DMS153 (cell line): Measurements from ENCODE around the gene ATAD1.
A peak's percentile ranks its signal among the peaks of the same experiment; 100 is the strongest.
"Not testable (repeated sequence)": the region's sequence is repeated elsewhere in the genome, so short reads cannot be mapped to it uniquely, and the experiment has no call there.

Experiments used
- DNase-seq: peaks from one replicate; lab custom pipeline; 2025; lab: John Stamatoyannopoulos, UW

ATAD1 gene

GRCh38 chr10:87817609-87818504, at the start of gene ATAD1:
Gene ATAD1, minus strand, starts transcription at chr10:87818226. Its CDS starts 3,627 bp downstream, at chr10:87814599.
- peak; percentile 76 for DNase-seq

- no peak for DNase-seq
Observed at GRCh38 chr10:87867453-87867852, 49.4 kb upstream of the ATAD1 start.

- DNase-seq = no peak
Observed at GRCh38 chr10:87866412-87866974, 48.5 kb upstream of the ATAD1 start.

GRCh38 chr10:87865241-87865881, 47.3 kb upstream of the ATAD1 start:
- DNase-seq = no peak

- no peak for DNase-seq
Observed at GRCh38 chr10:87864496-87865059, 46.6 kb upstream of the ATAD1 start.

- DNase-seq = not testable (repeated sequence)
Observed at GRCh38 chr10:87863951-87864495, 46.0 kb upstream of the ATAD1 start.

GRCh38 chr10:87863053-87863943, 45.3 kb upstream of the ATAD1 start, which contains the start of the genes KLLN and PTEN:
Gene KLLN, minus strand, starts transcription at chr10:87863533. Its CDS starts 1,046 bp downstream, at chr10:87862487.
Gene PTEN, plus strand, starts transcription at chr10:87863625. Its CDS starts 845 bp downstream, at chr10:87864470.
- peak; percentile 84 for DNase-seq

- DNase-seq = peak; percentile 63
Observed at GRCh38 chr10:87862679-87863052, 44.6 kb upstream of the ATAD1 start.

GRCh38 chr10:87861953-87862678, 44.1 kb upstream of the ATAD1 start:
- DNase-seq = peak; percentile 95

- DNase-seq = peak; percentile 49
Observed at GRCh38 chr10:87861566-87861952, 43.5 kb upstream of the ATAD1 start.

- no peak for DNase-seq
Observed at GRCh38 chr10:87860816-87861403, 42.9 kb upstream of the ATAD1 start.

- DNase-seq = peak; percentile 65
Observed at GRCh38 chr10:87860156-87860795, 42.2 kb upstream of the ATAD1 start.

- DNase-seq = not testable (repeated sequence)
Observed at GRCh38 chr10:87855665-87856064, 37.6 kb upstream of the ATAD1 start.

- not testable (repeated sequence) for DNase-seq
Observed at GRCh38 chr10:87855247-87855646, 37.2 kb upstream of the ATAD1 start.

GRCh38 chr10:87852089-87852488, 34.1 kb upstream of the ATAD1 start:
- no peak for DNase-seq

GRCh38 chr10:87850742-87851205, 32.7 kb upstream of the ATAD1 start:
- peak; percentile 65 for DNase-seq

GRCh38 chr10:87849001-87849400, 31.0 kb upstream of the ATAD1 start:
- no peak for DNase-seq

- DNase-seq = no peak
Observed at GRCh38 chr10:87847550-87847949, 29.5 kb upstream of the ATAD1 start.

GRCh38 chr10:87846711-87847110, 28.7 kb upstream of the ATAD1 start:
- DNase-seq = not testable (repeated sequence)
